GM18951 (cell line): Measurements from ENCODE around the gene CLASP2.
"Not testable (repeated sequence)": the region's sequence is repeated elsewhere in the genome, so short reads cannot be mapped to it uniquely, and the experiment has no call there.

Experiments
- POLR2A ChIP-seq: IDR thresholded peaks from 4 replicates; pipeline ENCODE4 v1.6.1; 2011; ENCODE audit warnings: mild to moderate bottlenecking; ENCODE audit not compliant: insufficient read length, insufficient read depth; ENCODE audit errors: extremely low read depth
- in situ Hi-C: fragments of 300-500 bp; cut with MboI; formaldehyde crosslinking; loops from one replicate; pipeline ENCODE4 v1.12.0; 2022; ENCODE audit warnings: low sequenced_read_pairs, mixed read lengths, inconsistent platforms; ENCODE audit not compliant: unreplicated experiment

The CLASP2 gene

DNA sequence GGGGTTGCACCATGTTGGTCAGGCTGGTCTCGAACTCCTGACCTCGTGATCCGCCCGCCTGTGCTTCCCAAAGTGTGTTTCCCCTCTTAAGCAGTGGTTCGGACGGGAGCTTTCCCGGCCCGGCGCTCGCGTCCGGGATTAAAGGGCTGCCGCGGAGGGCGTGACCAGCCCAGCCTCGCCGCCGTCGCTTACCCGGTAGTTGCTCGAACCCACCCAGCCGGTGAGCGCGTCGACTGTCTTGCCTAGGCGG, 513 bp downstream of the CLASP2 start:
- in situ Hi-C loops: no loop called here
- TF ChIP-seq POLR2A: no peak

- TF ChIP-seq POLR2A: no peak
- in situ Hi-C loops: no loop called here
Measured at GRCh38 chr3:33716227-33716626, 1.8 kb downstream of the CLASP2 start.

GRCh38 chr3:33711100-33711499, 7.0 kb downstream of the CLASP2 start:
- TF ChIP-seq POLR2A: no peak
- in situ Hi-C loops: no loop called here

DNA sequence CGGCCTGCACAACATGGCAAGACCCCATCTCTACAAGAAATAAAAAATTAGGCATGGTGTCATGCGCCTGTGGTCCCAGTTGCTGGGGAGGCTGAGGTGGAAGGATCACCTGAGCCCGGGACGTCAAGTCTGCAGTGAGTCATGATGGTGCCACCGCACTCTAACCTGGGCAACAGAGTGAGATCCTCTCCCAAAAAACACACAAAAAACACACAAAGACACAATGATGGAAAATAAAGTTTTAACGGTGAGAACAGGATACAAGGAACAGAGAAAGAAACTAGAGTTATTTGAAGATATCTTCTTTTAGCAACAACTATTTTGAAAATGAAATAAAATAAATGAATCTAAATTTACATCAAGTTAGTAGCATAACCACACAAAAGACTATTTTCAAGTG, 12.0 kb downstream of the CLASP2 start:
- TF ChIP-seq POLR2A: no peak
- in situ Hi-C loops: no loop called here

DNA sequence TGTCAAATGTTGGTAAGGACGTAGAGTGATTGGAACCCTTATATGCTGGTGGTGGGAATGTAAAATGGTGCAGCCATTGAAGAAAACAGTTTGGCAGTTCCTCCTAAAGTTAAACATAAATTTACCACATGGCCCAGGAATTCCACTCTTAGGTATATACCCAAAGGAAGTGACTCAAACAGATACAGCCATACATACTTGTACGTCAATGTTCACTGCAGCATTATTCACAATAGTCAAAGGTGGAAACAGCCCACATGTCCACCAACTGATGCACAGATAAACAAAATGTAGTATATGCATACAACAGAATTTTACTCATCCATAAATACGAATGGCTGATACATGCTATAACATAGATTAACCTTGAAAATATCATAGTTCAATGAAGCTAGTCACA, 13.2 kb downstream of the CLASP2 start:
- in situ Hi-C loops: no loop called here
- no peak for TF ChIP-seq POLR2A

DNA sequence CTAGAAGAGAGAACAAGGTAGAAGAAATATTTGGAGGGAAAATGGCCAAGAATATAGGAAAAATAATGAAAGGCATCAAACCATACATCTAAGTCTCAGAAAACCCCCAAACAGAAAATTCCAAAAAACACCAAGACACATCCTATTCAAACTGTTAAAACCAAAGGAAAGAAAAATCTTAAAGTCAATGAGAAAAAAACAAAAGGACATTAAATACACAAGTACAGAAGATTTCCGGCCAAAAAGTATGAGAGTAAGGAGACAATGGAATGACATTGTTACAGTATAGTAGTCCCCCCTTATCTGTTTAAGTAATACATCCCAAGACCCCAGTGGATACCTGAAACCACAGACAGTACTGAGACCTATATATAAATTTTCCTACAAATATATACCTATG, 18.8 kb downstream of the CLASP2 start:
- in situ Hi-C loops: no loop called here
- no peak for TF ChIP-seq POLR2A

GRCh38 chr3:33694944-33695343, 23.1 kb downstream of the CLASP2 start:
- in situ Hi-C loops: no loop called here
- no peak for TF ChIP-seq POLR2A

- in situ Hi-C loops: no loop called here
- no peak for TF ChIP-seq POLR2A
Measured at GRCh38 chr3:33690341-33690740, 27.7 kb downstream of the CLASP2 start.

- TF ChIP-seq POLR2A: no peak
- in situ Hi-C loops: no loop called here
Measured at GRCh38 chr3:33687406-33688010, 30.5 kb downstream of the CLASP2 start.

DNA sequence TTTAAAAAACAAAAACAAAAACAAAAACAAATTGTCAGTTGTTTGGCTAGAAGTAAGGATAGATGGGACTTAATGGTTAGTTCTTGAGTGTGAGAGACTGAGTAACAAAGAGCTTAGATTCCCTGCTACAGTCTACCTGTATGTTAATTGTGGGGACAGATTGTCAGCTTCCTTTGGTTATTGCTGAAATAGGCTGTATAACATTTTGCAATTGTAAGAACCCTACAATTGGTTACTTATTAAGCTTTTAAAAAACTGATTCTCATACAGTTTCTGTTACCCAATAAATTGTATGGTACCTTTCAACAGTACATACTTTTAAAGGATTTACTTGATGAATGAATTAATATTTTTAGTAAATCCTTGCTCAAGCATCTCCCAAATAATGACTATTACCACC, 35.3 kb downstream of the CLASP2 start:
- in situ Hi-C loops: no loop called here
- TF ChIP-seq POLR2A: no peak

DNA sequence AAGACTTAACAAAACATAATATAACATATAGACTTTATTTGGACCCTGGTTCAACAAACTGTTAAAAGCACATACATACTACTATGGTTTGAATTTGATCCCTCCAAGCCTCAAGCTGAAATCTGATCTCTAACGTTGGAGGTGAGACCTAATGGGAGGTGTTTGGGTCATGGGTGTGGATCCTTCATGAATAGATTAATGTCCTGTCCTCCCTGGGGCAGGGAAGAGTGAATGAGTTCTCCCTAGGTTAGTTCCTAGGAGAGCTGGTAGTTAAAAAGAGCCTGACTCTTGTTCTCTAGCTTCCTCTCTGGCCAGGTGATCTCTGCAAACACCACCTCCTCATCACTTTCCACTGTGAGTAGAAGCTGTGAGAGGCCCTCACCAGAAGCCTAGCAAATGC, 36.4 kb downstream of the CLASP2 start:
- no peak for TF ChIP-seq POLR2A
- in situ Hi-C loops: no loop called here

- no peak for TF ChIP-seq POLR2A
- in situ Hi-C loops: no loop called here
Measured at GRCh38 chr3:33678073-33678472, 40.0 kb downstream of the CLASP2 start.

DNA sequence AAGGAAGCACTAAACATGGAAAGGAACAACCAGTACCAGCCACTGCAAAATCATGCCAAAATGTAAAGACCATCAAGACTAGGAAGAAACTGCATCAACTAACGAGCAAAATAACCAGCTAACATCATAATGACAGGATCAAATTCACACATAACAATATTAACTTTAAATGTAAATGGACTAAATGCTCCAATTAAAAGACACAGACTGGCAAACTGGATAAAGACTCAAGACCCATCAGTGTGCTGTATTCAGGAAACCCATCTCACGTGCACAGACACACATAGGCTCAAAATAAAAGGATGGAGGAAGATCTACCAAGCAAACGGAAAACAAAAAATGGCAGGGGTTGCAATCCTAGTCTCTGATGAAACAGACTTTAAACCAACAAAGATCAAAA, 44.6 kb downstream of the CLASP2 start:
- in situ Hi-C loops: not testable (repeated sequence)

DNA sequence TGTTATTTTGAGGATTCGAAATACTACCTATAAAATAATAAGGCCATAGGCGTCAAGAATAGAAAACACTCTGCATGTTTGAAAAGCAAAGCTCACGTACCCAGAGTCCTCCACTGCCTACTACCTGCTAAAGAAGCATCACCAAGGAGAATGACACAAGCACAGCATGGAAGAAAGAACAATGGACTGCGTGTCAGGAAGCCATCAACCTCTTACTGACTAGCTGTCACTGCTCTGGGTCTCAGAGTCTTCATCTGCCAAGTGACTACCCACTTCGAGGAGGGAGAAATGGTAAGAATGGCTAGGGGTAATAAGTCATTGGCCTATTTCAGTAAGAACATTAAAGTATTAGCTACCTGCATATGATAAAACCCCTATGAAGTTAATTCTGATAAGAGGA, 49.4 kb downstream of the CLASP2 start:
- in situ Hi-C loops: no loop called here
- TF ChIP-seq POLR2A: no peak

DNA sequence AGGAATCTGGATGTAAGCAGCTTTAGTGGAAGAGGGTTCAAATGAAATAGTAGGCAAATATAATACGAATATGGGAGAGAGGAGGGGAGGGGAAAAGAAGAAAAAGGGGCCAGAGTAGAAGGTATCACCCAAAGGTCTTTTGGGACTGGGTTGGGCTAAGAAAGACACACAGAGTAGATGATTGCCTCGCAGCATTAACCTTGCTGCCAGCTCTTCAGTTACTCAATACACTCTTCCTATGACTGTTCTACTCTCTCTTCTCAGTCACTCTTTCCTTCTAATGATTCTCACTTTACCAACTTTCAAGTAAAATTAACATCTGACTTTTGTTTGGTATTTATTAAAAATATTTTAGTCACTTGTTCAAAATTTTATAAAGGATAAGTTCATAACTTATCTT, 52.8 kb downstream of the CLASP2 start:
- no peak for TF ChIP-seq POLR2A
- in situ Hi-C loops: no loop called here
